ENCODE data around the gene CAMK2D.

The CAMK2D gene

GRCh38 chr4:113434247-113434587, 327.3 kb downstream of the CAMK2D start:
- H3K27ac ChIP-seq (ENCODE audit: low read length), result no peak overlapping the region
- no peaks in the 10 kb centered on the region for H3K36me3 ChIP-seq (ENCODE audit: control insufficient read depth in 1 of 2, insufficient read depth in 2 of 2, low read length in 2 of 2)
- no peaks in the 10 kb centered on the region for H3K9me3 ChIP-seq (ENCODE audit: control insufficient read depth in 1 of 2, low read length in 2 of 2)
- H3K4me3 ChIP-seq (ENCODE audit: low read depth in 1 of 2, low read length in 2 of 2), result no peak overlapping the region
- peaks cover 12 to 23% of the 10 kb centered on the region in 2 donors for H3K4me1 ChIP-seq (ENCODE audit: control insufficient read depth in 1 of 2, insufficient read depth in 2 of 2, low read length in 2 of 2)
- H3K27me3 ChIP-seq (ENCODE audit: low read depth, low read length), result no peaks in the 10 kb centered on the region

DNA sequence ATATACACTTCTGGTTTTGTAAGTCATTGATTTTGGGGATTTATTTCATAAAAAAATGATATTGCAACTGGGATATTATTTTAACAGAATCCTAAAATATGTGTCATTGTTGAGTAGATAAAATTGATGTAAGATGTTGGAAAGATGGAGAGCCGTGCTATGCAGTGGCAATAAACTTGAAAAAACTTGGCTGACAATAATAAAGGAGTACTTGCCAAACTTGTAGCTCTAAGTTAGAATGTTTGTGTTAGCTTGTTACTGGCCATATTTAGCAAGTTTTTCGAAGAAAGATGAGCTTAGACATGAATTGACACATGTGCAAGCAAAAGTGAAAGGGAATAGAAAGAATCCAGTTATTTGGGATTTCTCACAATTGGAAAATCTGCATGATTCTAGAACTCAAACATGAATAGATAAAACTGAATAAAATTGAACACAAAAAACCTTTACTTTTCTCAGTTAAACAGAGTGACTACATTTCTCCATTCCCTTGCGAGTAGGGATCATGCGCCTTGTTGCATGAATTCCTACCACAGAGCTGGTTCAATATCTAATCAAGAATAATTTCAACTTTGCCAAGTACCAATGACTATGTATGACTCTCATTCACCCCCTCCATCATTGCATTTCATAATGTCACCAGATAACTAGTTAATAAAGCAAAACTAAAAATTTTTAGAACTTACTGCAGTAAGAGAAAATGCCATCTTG, 327.8 kb downstream of the CAMK2D start:
- Histone ChIP-seq H3K9me3 (ENCODE audit: control insufficient read depth in 1 of 2, low read length in 2 of 2) (no peaks in the 10 kb centered on the region), H3K27me3 (ENCODE audit: low read depth, low read length) (no peaks in the 10 kb centered on the region), H3K4me1 (ENCODE audit: control insufficient read depth in 1 of 2, insufficient read depth in 2 of 2, low read length in 2 of 2) (peaks cover 12 to 23% of the 10 kb centered on the region in 2 donors), H3K4me3 (ENCODE audit: low read depth in 1 of 2, low read length in 2 of 2) (no peak overlapping the region), H3K27ac (ENCODE audit: low read length) (no peak overlapping the region), H3K36me3 (ENCODE audit: control insufficient read depth in 1 of 2, insufficient read depth in 2 of 2, low read length in 2 of 2) (no peaks in the 10 kb centered on the region)

DNA sequence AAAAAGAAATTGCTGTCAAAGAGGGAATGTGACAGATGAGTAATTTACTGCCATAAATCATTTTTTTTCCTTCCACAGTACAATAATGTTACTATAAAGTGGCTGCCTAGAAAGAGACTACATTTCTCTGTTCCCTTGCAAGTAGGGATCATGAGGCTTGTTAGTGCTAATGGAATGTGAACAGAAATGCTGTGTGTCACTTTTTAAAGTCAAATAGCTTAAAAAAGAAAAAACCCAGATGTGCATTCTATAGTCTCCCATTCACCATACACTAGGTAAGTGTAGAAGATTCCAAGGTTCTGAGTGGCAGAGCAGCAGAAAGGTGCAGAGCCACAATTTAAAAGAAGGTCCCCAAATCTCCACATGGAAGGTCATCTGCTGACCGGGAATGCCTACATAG, 328.4 kb downstream of the CAMK2D start:
- Histone ChIP-seq H3K27ac (ENCODE audit: low read length) (no peak overlapping the region), H3K4me1 (ENCODE audit: control insufficient read depth in 1 of 2, insufficient read depth in 2 of 2, low read length in 2 of 2) (peaks cover 12 to 23% of the 10 kb centered on the region in 2 donors), H3K27me3 (ENCODE audit: low read depth, low read length) (no peaks in the 10 kb centered on the region), H3K36me3 (ENCODE audit: control insufficient read depth in 1 of 2, insufficient read depth in 2 of 2, low read length in 2 of 2) (no peaks in the 10 kb centered on the region), H3K4me3 (ENCODE audit: low read depth in 1 of 2, low read length in 2 of 2) (no peak overlapping the region), H3K9me3 (ENCODE audit: control insufficient read depth in 1 of 2, low read length in 2 of 2) (no peaks in the 10 kb centered on the region)

- H3K9me3 ChIP-seq (ENCODE audit: control insufficient read depth in 1 of 2, low read length in 2 of 2), result no peaks in the 10 kb centered on the region
- no peaks in the 10 kb centered on the region for H3K36me3 ChIP-seq (ENCODE audit: control insufficient read depth in 1 of 2, insufficient read depth in 2 of 2, low read length in 2 of 2)
- H3K27ac ChIP-seq (ENCODE audit: low read length), result no peak overlapping the region
- no peaks in the 10 kb centered on the region for H3K27me3 ChIP-seq (ENCODE audit: low read depth, low read length)
- no peaks in the 10 kb centered on the region for H3K4me1 ChIP-seq (ENCODE audit: control insufficient read depth in 1 of 2, insufficient read depth in 2 of 2, low read length in 2 of 2)
- H3K4me3 ChIP-seq (ENCODE audit: low read depth in 1 of 2, low read length in 2 of 2), result no peak overlapping the region
Measured at GRCh38 chr4:113423631-113424030, 337.9 kb downstream of the CAMK2D start.

- H3K27ac ChIP-seq (ENCODE audit: low read length), result no peak overlapping the region
- H3K4me1 ChIP-seq (ENCODE audit: control insufficient read depth in 1 of 2, insufficient read depth in 2 of 2, low read length in 2 of 2), result no peaks in the 10 kb centered on the region
- H3K36me3 ChIP-seq (ENCODE audit: control insufficient read depth in 1 of 2, insufficient read depth in 2 of 2, low read length in 2 of 2), result no peaks in the 10 kb centered on the region
- no peak overlapping the region for H3K4me3 ChIP-seq (ENCODE audit: low read depth in 1 of 2, low read length in 2 of 2)
- no peaks in the 10 kb centered on the region for H3K27me3 ChIP-seq (ENCODE audit: low read depth, low read length)
- no peaks in the 10 kb centered on the region for H3K9me3 ChIP-seq (ENCODE audit: control insufficient read depth in 1 of 2, low read length in 2 of 2)
Measured at GRCh38 chr4:113420938-113421337, 340.6 kb downstream of the CAMK2D start.

- H3K27me3 ChIP-seq (ENCODE audit: low read depth, low read length), result no peaks in the 10 kb centered on the region
- H3K4me3 ChIP-seq (ENCODE audit: low read depth in 1 of 2, low read length in 2 of 2), result no peak overlapping the region
- no peaks in the 10 kb centered on the region for H3K9me3 ChIP-seq (ENCODE audit: control insufficient read depth in 1 of 2, low read length in 2 of 2)
- no peak overlapping the region for H3K27ac ChIP-seq (ENCODE audit: low read length)
- H3K4me1 ChIP-seq (ENCODE audit: control insufficient read depth in 1 of 2, insufficient read depth in 2 of 2, low read length in 2 of 2), result no peaks in the 10 kb centered on the region
- H3K36me3 ChIP-seq (ENCODE audit: control insufficient read depth in 1 of 2, insufficient read depth in 2 of 2, low read length in 2 of 2), result no peaks in the 10 kb centered on the region
Measured at GRCh38 chr4:113419631-113420030, 341.9 kb downstream of the CAMK2D start.

DNA sequence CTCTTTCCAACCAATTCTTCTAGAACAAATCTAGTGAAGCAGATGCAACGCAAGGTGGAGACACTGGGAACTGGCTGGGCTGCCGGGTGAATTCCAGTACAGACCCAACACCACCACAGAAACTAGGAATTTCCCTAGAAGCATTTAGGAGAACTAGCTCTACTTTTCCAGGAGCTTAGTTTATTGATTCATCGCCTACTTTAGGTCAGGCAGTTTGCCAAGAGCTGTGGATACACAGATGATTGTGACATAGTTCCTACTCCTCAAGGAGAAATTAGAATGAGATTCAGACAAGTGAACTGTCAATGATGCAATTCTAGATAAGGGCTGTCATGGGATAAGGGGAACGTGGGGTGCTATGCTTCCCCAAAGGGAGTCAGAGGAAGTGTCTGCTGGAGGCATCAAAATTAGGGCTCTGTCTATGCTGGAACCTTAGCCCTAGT, 350.0 kb downstream of the CAMK2D start:
- H3K9me3 ChIP-seq (ENCODE audit: control insufficient read depth in 1 of 2, low read length in 2 of 2), result no peaks in the 10 kb centered on the region
- no peak overlapping the region for H3K4me3 ChIP-seq (ENCODE audit: low read depth in 1 of 2, low read length in 2 of 2)
- no peaks in the 10 kb centered on the region for H3K27me3 ChIP-seq (ENCODE audit: low read depth, low read length)
- no peaks in the 10 kb centered on the region for H3K4me1 ChIP-seq (ENCODE audit: control insufficient read depth in 1 of 2, insufficient read depth in 2 of 2, low read length in 2 of 2)
- no peaks in the 10 kb centered on the region for H3K36me3 ChIP-seq (ENCODE audit: control insufficient read depth in 1 of 2, insufficient read depth in 2 of 2, low read length in 2 of 2)
- no peak overlapping the region for H3K27ac ChIP-seq (ENCODE audit: low read length)

DNA sequence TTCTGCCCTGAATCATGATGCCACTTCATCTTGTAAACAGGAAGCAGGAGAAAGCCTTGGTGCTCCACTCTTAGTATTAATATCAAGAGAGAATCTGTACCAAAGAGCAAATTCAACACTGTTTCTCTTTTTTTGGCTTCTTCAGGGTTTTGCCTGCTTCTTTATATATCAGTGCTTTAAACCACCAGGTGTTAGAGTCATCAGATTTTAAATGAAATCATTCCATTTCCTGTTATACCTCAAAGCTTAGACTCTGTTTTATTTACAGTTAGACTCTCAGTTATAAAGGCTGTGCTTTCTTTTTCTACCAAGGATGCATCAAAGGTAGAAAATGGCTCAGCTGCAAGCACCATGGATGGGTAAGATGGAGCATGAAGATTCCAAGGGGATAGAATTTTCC, 350.9 kb downstream of the CAMK2D start:
- Histone ChIP-seq H3K9me3 (ENCODE audit: control insufficient read depth in 1 of 2, low read length in 2 of 2) (no peaks in the 10 kb centered on the region), H3K36me3 (ENCODE audit: control insufficient read depth in 1 of 2, insufficient read depth in 2 of 2, low read length in 2 of 2) (no peaks in the 10 kb centered on the region), H3K4me1 (ENCODE audit: control insufficient read depth in 1 of 2, insufficient read depth in 2 of 2, low read length in 2 of 2) (no peaks in the 10 kb centered on the region), H3K27me3 (ENCODE audit: low read depth, low read length) (no peaks in the 10 kb centered on the region), H3K4me3 (ENCODE audit: low read depth in 1 of 2, low read length in 2 of 2) (no peak overlapping the region), H3K27ac (ENCODE audit: low read length) (no peak overlapping the region)

GRCh38 chr4:113409181-113409580, 352.4 kb downstream of the CAMK2D start:
- Histone ChIP-seq H3K27ac (ENCODE audit: low read length) (no peak overlapping the region), H3K36me3 (ENCODE audit: control insufficient read depth in 1 of 2, insufficient read depth in 2 of 2, low read length in 2 of 2) (no peaks in the 10 kb centered on the region), H3K27me3 (ENCODE audit: low read depth, low read length) (no peaks in the 10 kb centered on the region), H3K4me3 (ENCODE audit: low read depth in 1 of 2, low read length in 2 of 2) (no peak overlapping the region), H3K4me1 (ENCODE audit: control insufficient read depth in 1 of 2, insufficient read depth in 2 of 2, low read length in 2 of 2) (no peaks in the 10 kb centered on the region), H3K9me3 (ENCODE audit: control insufficient read depth in 1 of 2, low read length in 2 of 2) (no peaks in the 10 kb centered on the region)

DNA sequence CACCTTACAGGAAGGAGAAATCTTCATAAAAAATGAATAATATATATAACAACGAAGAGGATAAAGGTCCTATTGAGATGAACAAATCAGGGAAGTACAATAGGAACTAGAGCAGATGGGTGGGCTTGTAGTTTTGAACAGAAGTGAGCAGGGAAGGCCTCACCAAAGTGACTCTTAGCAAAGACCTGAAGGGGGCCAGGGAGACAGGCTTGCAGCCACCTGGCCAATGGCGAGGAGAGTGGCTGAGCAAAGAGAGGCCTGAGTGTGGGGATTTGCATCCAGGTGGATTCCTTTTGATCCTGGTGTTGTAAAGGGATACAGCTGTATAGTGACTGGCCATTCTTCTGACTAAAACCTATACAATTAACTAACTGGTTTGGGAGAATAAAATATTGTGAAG, 354.1 kb downstream of the CAMK2D start:
- Histone ChIP-seq H3K4me3 (ENCODE audit: low read depth in 1 of 2, low read length in 2 of 2) (no peak overlapping the region), H3K27me3 (ENCODE audit: low read depth, low read length) (no peaks in the 10 kb centered on the region), H3K4me1 (ENCODE audit: control insufficient read depth in 1 of 2, insufficient read depth in 2 of 2, low read length in 2 of 2) (no peaks in the 10 kb centered on the region), H3K9me3 (ENCODE audit: control insufficient read depth in 1 of 2, low read length in 2 of 2) (no peaks in the 10 kb centered on the region), H3K27ac (ENCODE audit: low read length) (no peak overlapping the region), H3K36me3 (ENCODE audit: control insufficient read depth in 1 of 2, insufficient read depth in 2 of 2, low read length in 2 of 2) (no peaks in the 10 kb centered on the region)

- no peaks in the 10 kb centered on the region for H3K4me1 ChIP-seq (ENCODE audit: control insufficient read depth in 1 of 2, insufficient read depth in 2 of 2, low read length in 2 of 2)
- H3K36me3 ChIP-seq (ENCODE audit: control insufficient read depth in 1 of 2, insufficient read depth in 2 of 2, low read length in 2 of 2), result no peaks in the 10 kb centered on the region
- H3K9me3 ChIP-seq (ENCODE audit: control insufficient read depth in 1 of 2, low read length in 2 of 2), result no peaks in the 10 kb centered on the region
- no peaks in the 10 kb centered on the region for H3K27me3 ChIP-seq (ENCODE audit: low read depth, low read length)
- H3K27ac ChIP-seq (ENCODE audit: low read length), result no peak overlapping the region
- no peak overlapping the region for H3K4me3 ChIP-seq (ENCODE audit: low read depth in 1 of 2, low read length in 2 of 2)
Measured at GRCh38 chr4:113406723-113407016, 354.9 kb downstream of the CAMK2D start.
